ENCODE results near the gene ARID4B. TPM values are rescaled to one million over a fixed set of nuclear protein-coding genes. Genes with fewer than 3 reads are reported as not detected.

Gene ARID4B
- total and polyA plus RNA-seq, 7 donors, result 8.1 to 41.7 (median 30.1) TPM

GRCh38 chr1:235124665-235125064 lies 203.3 kb downstream of the ARID4B start:
- H3K36me3 ChIP-seq, result peaks cover 0 to 30% (median 5%) of the 10 kb centered on the region in 4 donors
- WGBS, 2 donors, result 68 to 82% methylated on average over 1 of the region's 1 CpG
- DNase-seq, result no peak
- no peaks in the 10 kb centered on the region for H3K9me3 ChIP-seq
- peaks cover 0 to 44% (median 35%) of the 10 kb centered on the region in 4 donors for H3K4me1 ChIP-seq
- TF ChIP-seq EP300 (IDR thresholded peaks at IDR 0.05), result no peak
- no peak for TF ChIP-seq CTCF (IDR thresholded peaks at IDR 0.05)
- TF ChIP-seq POLR2A (IDR thresholded peaks at IDR 0.05), result no peak
- no peak for TF ChIP-seq POLR2AphosphoS5 (IDR thresholded peaks at IDR 0.05)
- H3K27ac ChIP-seq, result no peak overlapping the region
- intact Hi-C loops (cut with DNase I), result no loop called here
- no peaks in the 10 kb centered on the region for H3K27me3 ChIP-seq
- no peak overlapping the region for H3K4me3 ChIP-seq

- intact Hi-C loops (cut with DNase I), result no loop called here
- Histone ChIP-seq H3K9me3 (no peaks in the 10 kb centered on the region), H3K27me3 (no peaks in the 10 kb centered on the region), H3K27ac (no peak overlapping the region), H3K36me3 (peaks cover 0 to 36% (median 6%) of the 10 kb centered on the region in 4 donors), H3K4me3 (no peak overlapping the region), H3K4me1 (peaks cover 0 to 44% (median 35%) of the 10 kb centered on the region in 4 donors)
- DNase-seq, result no peak
- TF ChIP-seq EP300 (IDR thresholded peaks at IDR 0.05), result no peak
- no peak for TF ChIP-seq POLR2AphosphoS5 (IDR thresholded peaks at IDR 0.05)
- no peak for TF ChIP-seq POLR2A (IDR thresholded peaks at IDR 0.05)
- TF ChIP-seq CTCF (IDR thresholded peaks at IDR 0.05), result no peak
- WGBS, 2 donors, result 93 to 94% methylated on average over 9 of the region's 9 CpGs
These were observed 203.9 kb downstream of the ARID4B start for GRCh38 chr1:235124111-235124510.

GRCh38 chr1:235122348-235122747 lies 205.6 kb downstream of the ARID4B start:
- no peaks in the 10 kb centered on the region for H3K9me3 ChIP-seq
- TF ChIP-seq EP300 (IDR thresholded peaks at IDR 0.05) (no peak), POLR2A (IDR thresholded peaks at IDR 0.05) (no peak), POLR2AphosphoS5 (IDR thresholded peaks at IDR 0.05) (no peak), CTCF (IDR thresholded peaks at IDR 0.05) (no peak)
- H3K36me3 ChIP-seq, result peaks cover 10 to 54% (median 18%) of the 10 kb centered on the region in 4 donors
- H3K27me3 ChIP-seq, result no peaks in the 10 kb centered on the region
- 84 to 87% methylated on average over 1 of the region's 1 CpG for WGBS, 2 donors
- H3K4me3 ChIP-seq, result no peak overlapping the region
- no peak for DNase-seq
- H3K4me1 ChIP-seq, result peaks cover 0 to 40% (median 31%) of the 10 kb centered on the region in 4 donors
- intact Hi-C loops (cut with DNase I), result no loop called here
- H3K27ac ChIP-seq, result no peak overlapping the region

Small RNA genes lying within 50 kb of the gene (small RNA-seq; reads per million reads assigned to genes)
- gene AL391994.1 (0 reads per million in 3 donors), gene MIR4753 (0 to 0.06 (median 0) reads per million in 3 donors), gene SNORA14B (0 to 3.8 (median 3.7) reads per million in 3 donors)

Other genes starting within 250 kb of the ARID4B start
- gene TOMM20, start 199.3 kb downstream of the ARID4B start, total RNA-seq, result 100 to 1,000 TPM in 2 of 4 donors, 10 to 100 TPM in 2; 72.0 to 128 (median 112) TPM
- 10 to 100 TPM; 49.0 to 79.3 (median 68.5) TPM for gene TOMM20, start 199.3 kb downstream of the ARID4B start, polyA plus RNA-seq
- 10 to 100 TPM; 46.4 to 83.9 (median 51.8) TPM for gene RBM34, start 166.9 kb downstream of the ARID4B start, total RNA-seq
- 10 to 100 TPM; 48.8 to 56.1 (median 55.3) TPM for gene RBM34, start 166.9 kb downstream of the ARID4B start, polyA plus RNA-seq
- gene GGPS1, start 391 bp upstream of the ARID4B start, total RNA-seq, result 10 to 100 TPM; 29.5 to 35.7 (median 30.8) TPM
- gene GGPS1, start 391 bp upstream of the ARID4B start, polyA plus RNA-seq, result 10 to 100 TPM; 16.6 to 33.6 (median 28.9) TPM
- gene TBCE, start 39.2 kb upstream of the ARID4B start, total RNA-seq, result 10 to 100 TPM; 16.3 to 21.9 (median 17.7) TPM
- 10 to 100 TPM; 14.4 to 24.3 (median 14.6) TPM for gene TBCE, start 39.2 kb upstream of the ARID4B start, polyA plus RNA-seq
- gene B3GALNT2, start 176.3 kb upstream of the ARID4B start, total RNA-seq, result 10 to 100 TPM; 38.5 to 58.7 (median 48.6) TPM
- gene B3GALNT2, start 176.3 kb upstream of the ARID4B start, polyA plus RNA-seq, result 1 to 10 TPM; 1.8 to 7.1 (median 3.2) TPM

Measured in sigmoid colon (tissue), 7 donors.